GM12878 (cell line): ENCODE data around the gene UBE2E1. TPM values are rescaled to one million over a fixed set of nuclear protein-coding genes. Genes with fewer than 3 reads are reported as not detected.

ENCODE experiments used
- CHD2 ChIP-seq: IDR thresholded peaks from 2 replicates; pipeline ENCODE4 v1.6.1; 2011; ENCODE audit warnings: low read depth, low read length, improper control_type of control experiment, borderline replicate concordance
- GABPA ChIP-seq: IDR thresholded peaks from 2 replicates; pipeline ENCODE4 v1.6.1; 2014; ENCODE audit warnings: antibody characterized with exemption, low read depth, mild to moderate bottlenecking, inconsistent platforms
- JUNB ChIP-seq: IDR thresholded peaks from 2 replicates; pipeline ENCODE4 v1.6.1; 2016; ENCODE audit warnings: antibody characterized with exemption, mild to moderate bottlenecking
- JUND ChIP-seq: IDR thresholded peaks from 2 replicates; pipeline ENCODE4 v1.6.1; 2012; ENCODE audit warnings: low read depth, mild to moderate bottlenecking, low read length, improper control_type of control experiment, moderate library complexity
- MEF2A ChIP-seq: IDR thresholded peaks from 2 replicates; pipeline ENCODE4 v1.6.1; 2011; ENCODE audit warnings: low read depth, mild to moderate bottlenecking, low read length, moderate library complexity; ENCODE audit not compliant: insufficient read depth
- MYB ChIP-seq: fragments of 150-350 bp; IDR thresholded peaks from 2 replicates; pipeline ENCODE4 v1.6.1; 2014; ENCODE audit warnings: mild to moderate bottlenecking, low read depth, low read length, borderline replicate concordance
- NFIC ChIP-seq: IDR thresholded peaks from 2 replicates; pipeline ENCODE4 v1.6.1; 2012; ENCODE audit warnings: low read depth, mild to moderate bottlenecking, inconsistent platforms, low read length, moderate library complexity
- NFYB ChIP-seq: IDR thresholded peaks from 2 replicates; pipeline ENCODE4 v1.6.1; 2011; ENCODE audit warnings: low read depth, mild to moderate bottlenecking, low read length, improper control_type of control experiment, moderate library complexity; ENCODE audit not compliant: insufficient read depth
- RAD21 ChIP-seq: IDR thresholded peaks from 2 replicates; pipeline ENCODE4 v1.6.1; 2011; ENCODE audit warnings: mild to moderate bottlenecking, low read depth, low read length, moderate library complexity; ENCODE audit not compliant: insufficient read depth
- RELA ChIP-seq: fragments of 450-650 bp; IDR thresholded peaks from 2 replicates; pipeline ENCODE4 v1.8.0; 2014; ENCODE audit warnings: borderline replicate concordance; ENCODE audit not compliant: partially characterized antibody
- RUNX3 ChIP-seq: IDR thresholded peaks from 2 replicates; pipeline ENCODE4 v1.6.1; 2012; ENCODE audit warnings: low read length, inconsistent platforms
- SUZ12 ChIP-seq: fragments of 200-600 bp; sonication (generic); IDR thresholded peaks from one replicate; pipeline ENCODE4 v1.6.1; 2018; ENCODE audit warnings: antibody characterized with exemption, mild to moderate bottlenecking; ENCODE audit not compliant: unreplicated experiment
- TCF12 ChIP-seq: IDR thresholded peaks from 2 replicates; pipeline ENCODE4 v1.6.1; 2011; ENCODE audit warnings: low read depth, mild to moderate bottlenecking, low read length
- TCF3 ChIP-seq: IDR thresholded peaks from 2 replicates; pipeline ENCODE4 v1.6.1; 2012; ENCODE audit warnings: low read depth, mild to moderate bottlenecking, low read length, borderline replicate concordance; ENCODE audit not compliant: insufficient read depth
- ZNF207 ChIP-seq: fragments of 450-650 bp; IDR thresholded peaks from 2 replicates; pipeline ENCODE4 v1.6.1; 2014; ENCODE audit warnings: antibody characterized with exemption, mild to moderate bottlenecking, borderline replicate concordance
- polyA plus RNA-seq, 11 experiments: library from polyadenylated mRNA; depleted of rRNA in 4 of 11; unstranded in 6 of 11; stranded (reverse) in 5 of 11; fragments of >200 nt; fragmentation: Nextera tagmentation in 4 of 11; fragmentation: Illumina TruSeq in 1 of 11; extraction: Ambion mirVana in 4 of 11; extraction: Trizol in 1 of 11; gene quantifications; 1 replicate in 1 of 11; 2 replicates in 10 of 11; pipeline versions ENCODE4 v1.2.1 to v1.2.3, GENCODE V29; 2011 to 2016; ENCODE audit warnings: inconsistent platforms in 2 of 11, missing spikeins in 2 of 11, low read depth in 1 of 11
- total RNA-seq, 4 experiments: library from RNA; depleted of rRNA in 3 of 4; stranded (reverse); fragments of >200 nt in 3 of 4; fragmentation: Illumina TruSeq in 1 of 4; extraction: Trizol in 1 of 4; gene quantifications; 2 replicates each; pipeline versions ENCODE4 v1.2.1 to v1.2.3, GENCODE V29; 2013 to 2021
- TF ChIP-seq, protein P1 (sequence below): fragments of 450-650 bp; IDR thresholded peaks from 2 replicates; pipeline ENCODE4 v1.6.1; 2017; ENCODE audit warnings: mild to moderate bottlenecking, low read depth, inconsistent platforms; ENCODE audit not compliant: poor library complexity, severe bottlenecking
- TF ChIP-seq, protein P2 (sequence below): fragments of 450-650 bp; formaldehyde crosslinking; IDR thresholded peaks from 2 replicates; pipeline ENCODE4 v1.5.0; 2022; ENCODE audit warnings: mild to moderate bottlenecking, missing genetic modification characterization
- TF ChIP-seq, protein P3 (sequence below): IDR thresholded peaks from 2 replicates; pipeline ENCODE4 v1.6.1; 2012; ENCODE audit warnings: improper control_type of control experiment, low read depth, low read length; ENCODE audit not compliant: insufficient replicate concordance

Gene UBE2E1
- total and polyA plus RNA-seq, 10 of the 15 experiments (the other 5 are each of a cell fraction or from before 2014, with no cell fraction given), result 18.7 to 425 (median 147) TPM

DNA sequence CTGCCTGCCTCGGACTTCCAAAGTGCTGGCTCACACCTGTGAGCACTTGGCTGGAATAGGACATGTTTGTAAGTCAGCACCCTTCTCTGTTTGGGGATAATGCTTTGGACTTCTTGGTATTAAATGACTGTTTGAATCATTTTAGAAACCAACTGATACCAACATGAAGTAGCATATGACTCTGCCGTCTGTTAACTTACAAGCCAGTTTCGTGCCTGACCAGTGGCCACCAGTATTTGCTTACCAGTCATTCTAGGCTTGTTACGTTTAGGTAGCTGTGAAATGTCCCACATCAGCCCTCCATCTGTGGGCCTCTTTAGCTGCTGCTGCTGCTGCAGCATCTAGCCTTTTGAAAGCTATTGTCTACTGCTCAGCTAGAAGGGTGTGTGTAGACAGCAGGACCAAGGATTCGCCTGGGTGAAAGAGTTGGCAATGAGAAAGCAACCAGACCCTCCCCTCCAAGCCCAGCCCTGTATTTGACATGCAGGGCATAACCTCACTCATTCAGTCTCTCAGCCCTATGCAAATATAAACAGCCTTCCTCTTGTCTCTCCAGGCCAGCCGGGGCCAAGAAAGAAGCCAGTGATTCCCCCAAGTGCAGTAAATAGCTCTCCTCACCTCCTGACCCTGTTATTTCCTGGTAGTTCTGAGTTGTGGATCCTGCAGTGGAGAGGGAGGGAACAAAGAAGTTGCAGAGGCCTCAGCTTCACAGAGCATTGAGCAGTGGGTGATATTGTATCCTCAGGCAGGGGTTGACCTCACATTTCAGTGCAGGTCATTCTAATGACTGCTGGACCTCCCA, 60.0 kb downstream of the UBE2E1 start (continued):
- TF ChIP-seq TCF12 (no peak), MYB (0 out of 2 replicates have a peak, but pooled peaks have one; percentile 58), SUZ12 (no peak), NFYB (no peak), JUND (no peak), ZNF207 (no peak), CHD2 (peak; percentile 35; the same call in 1 of the 2 replicates), MEF2A (0 out of 2 replicates have a peak, but pooled peaks have one; percentile 25), GABPA (no peak), RUNX3 (peak; percentile 68), JUNB (peak; percentile 51; the same call in 1 of the 2 replicates), NFIC (peak; percentile 50; the same call in 1 of the 2 replicates), RELA (no peak), RAD21 (no peak), TCF3 (no peak)
- TF ChIP-seq, protein P1, sequence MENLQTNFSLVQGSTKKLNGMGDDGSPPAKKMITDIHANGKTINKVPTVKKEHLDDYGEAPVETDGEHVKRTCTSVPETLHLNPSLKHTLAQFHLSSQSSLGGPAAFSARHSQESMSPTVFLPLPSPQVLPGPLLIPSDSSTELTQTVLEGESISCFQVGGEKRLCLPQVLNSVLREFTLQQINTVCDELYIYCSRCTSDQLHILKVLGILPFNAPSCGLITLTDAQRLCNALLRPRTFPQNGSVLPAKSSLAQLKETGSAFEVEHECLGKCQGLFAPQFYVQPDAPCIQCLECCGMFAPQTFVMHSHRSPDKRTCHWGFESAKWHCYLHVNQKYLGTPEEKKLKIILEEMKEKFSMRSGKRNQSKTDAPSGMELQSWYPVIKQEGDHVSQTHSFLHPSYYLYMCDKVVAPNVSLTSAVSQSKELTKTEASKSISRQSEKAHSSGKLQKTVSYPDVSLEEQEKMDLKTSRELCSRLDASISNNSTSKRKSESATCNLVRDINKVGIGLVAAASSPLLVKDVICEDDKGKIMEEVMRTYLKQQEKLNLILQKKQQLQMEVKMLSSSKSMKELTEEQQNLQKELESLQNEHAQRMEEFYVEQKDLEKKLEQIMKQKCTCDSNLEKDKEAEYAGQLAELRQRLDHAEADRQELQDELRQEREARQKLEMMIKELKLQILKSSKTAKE, result peak; percentile 31
- TF ChIP-seq, protein P2, sequence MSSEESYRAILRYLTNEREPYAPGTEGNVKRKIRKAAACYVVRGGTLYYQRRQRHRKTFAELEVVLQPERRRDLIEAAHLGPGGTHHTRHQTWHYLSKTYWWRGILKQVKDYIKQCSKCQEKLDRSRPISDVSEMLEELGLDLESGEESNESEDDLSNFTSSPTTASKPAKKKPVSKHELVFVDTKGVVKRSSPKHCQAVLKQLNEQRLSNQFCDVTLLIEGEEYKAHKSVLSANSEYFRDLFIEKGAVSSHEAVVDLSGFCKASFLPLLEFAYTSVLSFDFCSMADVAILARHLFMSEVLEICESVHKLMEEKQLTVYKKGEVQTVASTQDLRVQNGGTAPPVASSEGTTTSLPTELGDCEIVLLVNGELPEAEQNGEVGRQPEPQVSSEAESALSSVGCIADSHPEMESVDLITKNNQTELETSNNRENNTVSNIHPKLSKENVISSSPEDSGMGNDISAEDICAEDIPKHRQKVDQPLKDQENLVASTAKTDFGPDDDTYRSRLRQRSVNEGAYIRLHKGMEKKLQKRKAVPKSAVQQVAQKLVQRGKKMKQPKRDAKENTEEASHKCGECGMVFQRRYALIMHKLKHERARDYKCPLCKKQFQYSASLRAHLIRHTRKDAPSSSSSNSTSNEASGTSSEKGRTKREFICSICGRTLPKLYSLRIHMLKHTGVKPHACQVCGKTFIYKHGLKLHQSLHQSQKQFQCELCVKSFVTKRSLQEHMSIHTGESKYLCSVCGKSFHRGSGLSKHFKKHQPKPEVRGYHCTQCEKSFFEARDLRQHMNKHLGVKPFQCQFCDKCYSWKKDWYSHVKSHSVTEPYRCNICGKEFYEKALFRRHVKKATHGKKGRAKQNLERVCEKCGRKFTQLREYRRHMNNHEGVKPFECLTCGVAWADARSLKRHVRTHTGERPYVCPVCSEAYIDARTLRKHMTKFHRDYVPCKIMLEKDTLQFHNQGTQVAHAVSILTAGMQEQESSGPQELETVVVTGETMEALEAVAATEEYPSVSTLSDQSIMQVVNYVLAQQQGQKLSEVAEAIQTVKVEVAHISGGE, result no peak
- TF ChIP-seq, protein P3, sequence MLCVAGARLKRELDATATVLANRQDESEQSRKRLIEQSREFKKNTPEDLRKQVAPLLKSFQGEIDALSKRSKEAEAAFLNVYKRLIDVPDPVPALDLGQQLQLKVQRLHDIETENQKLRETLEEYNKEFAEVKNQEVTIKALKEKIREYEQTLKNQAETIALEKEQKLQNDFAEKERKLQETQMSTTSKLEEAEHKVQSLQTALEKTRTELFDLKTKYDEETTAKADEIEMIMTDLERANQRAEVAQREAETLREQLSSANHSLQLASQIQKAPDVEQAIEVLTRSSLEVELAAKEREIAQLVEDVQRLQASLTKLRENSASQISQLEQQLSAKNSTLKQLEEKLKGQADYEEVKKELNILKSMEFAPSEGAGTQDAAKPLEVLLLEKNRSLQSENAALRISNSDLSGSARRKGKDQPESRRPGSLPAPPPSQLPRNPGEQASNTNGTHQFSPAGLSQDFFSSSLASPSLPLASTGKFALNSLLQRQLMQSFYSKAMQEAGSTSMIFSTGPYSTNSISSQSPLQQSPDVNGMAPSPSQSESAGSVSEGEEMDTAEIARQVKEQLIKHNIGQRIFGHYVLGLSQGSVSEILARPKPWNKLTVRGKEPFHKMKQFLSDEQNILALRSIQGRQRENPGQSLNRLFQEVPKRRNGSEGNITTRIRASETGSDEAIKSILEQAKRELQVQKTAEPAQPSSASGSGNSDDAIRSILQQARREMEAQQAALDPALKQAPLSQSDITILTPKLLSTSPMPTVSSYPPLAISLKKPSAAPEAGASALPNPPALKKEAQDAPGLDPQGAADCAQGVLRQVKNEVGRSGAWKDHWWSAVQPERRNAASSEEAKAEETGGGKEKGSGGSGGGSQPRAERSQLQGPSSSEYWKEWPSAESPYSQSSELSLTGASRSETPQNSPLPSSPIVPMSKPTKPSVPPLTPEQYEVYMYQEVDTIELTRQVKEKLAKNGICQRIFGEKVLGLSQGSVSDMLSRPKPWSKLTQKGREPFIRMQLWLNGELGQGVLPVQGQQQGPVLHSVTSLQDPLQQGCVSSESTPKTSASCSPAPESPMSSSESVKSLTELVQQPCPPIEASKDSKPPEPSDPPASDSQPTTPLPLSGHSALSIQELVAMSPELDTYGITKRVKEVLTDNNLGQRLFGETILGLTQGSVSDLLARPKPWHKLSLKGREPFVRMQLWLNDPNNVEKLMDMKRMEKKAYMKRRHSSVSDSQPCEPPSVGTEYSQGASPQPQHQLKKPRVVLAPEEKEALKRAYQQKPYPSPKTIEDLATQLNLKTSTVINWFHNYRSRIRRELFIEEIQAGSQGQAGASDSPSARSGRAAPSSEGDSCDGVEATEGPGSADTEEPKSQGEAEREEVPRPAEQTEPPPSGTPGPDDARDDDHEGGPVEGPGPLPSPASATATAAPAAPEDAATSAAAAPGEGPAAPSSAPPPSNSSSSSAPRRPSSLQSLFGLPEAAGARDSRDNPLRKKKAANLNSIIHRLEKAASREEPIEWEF, result no peak
